KG1 (cell line): Measurements from ENCODE around the gene MTUS2.
"Not testable (repeated sequence)": the region's sequence is repeated elsewhere in the genome, so short reads cannot be mapped to it uniquely, and the experiment has no call there.

ENCODE experiments used
- DNase-seq: peaks from one replicate; lab custom pipeline; 2025; lab: John Stamatoyannopoulos, UW

The MTUS2 gene

DNA sequence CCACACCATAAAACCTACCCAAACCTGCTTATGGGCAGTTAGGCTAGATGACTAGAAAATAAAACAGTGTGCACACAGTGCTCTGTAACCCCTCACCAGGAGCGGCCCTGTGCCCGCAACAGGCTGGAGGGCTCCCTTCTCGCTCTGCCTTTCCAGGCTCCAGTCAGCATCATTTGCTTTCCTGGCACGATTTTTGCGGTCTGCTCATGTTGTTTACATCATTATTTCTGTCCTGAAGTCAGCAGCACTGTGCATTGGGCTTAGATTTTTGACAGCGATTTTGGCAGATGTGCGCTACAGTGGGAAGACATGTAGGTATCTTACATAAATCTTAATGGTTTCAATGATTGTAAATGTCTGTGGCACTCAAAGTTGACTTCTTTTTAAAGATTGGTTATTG, 344.0 kb downstream of the MTUS2 start:
- DNase-seq: no peak

DNA sequence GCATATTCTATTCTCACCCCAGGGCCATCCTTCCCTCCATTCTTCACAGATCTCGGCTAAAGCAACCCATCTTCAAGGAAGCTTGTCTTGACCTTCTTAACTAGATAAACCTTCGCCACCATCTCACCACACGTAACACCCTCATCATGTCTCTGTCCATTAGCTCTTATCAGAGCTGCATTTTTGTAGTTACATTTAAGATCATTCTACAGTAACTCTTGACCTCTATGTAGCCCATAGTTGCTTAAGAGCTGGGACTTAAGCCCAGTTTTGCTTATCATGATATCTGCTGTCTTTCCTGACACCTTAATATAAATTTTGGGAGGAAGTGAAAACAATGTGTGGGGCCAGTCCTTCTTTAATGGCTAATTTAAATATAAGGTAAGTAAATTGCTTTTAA, 345.1 kb downstream of the MTUS2 start:
- DNase-seq: no peak

DNA sequence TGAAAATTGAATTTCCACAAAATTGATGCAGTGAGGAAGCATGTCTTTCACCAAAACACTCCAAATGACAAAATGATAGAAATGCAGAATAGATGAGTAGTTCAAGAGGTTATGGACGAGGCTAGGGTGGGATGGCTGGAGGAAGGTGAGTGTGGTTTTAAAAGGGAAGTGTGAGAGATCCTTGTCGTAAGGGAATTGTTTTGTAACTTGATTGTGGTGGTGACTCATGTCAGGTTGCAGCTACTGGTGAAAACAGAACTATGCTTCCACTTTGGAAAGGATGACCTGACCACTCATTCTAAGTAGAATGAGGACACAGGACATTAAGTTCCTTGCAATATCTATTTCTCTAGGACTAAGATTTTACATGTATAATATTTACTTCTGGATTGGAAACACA, 345.7 kb downstream of the MTUS2 start:
- no peak for DNase-seq

GRCh38 chr13:29170436-29171082, 350.4 kb downstream of the MTUS2 start:
- DNase-seq: no peak

DNA sequence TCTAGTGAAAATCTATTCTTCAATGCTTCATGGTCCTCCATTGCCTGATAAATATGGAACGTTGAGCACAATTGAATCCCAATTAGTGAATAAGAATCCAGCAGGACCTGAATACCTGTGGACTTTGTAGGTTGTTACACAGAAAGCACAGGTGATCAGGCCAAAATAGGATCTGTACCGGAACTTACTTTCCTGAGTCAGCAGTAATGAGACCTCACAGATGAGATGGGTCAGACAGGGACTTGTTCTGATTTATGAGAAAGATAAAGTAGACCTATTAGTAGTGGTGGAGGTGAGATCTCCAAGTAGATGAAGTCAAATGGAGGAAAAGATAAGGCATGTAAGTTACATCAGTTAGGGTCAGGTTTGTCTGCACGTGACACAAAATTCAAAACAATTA, 351.1 kb downstream of the MTUS2 start:
- no peak for DNase-seq

GRCh38 chr13:29174093-29174492, 354.0 kb downstream of the MTUS2 start:
- DNase-seq: no peak

DNA sequence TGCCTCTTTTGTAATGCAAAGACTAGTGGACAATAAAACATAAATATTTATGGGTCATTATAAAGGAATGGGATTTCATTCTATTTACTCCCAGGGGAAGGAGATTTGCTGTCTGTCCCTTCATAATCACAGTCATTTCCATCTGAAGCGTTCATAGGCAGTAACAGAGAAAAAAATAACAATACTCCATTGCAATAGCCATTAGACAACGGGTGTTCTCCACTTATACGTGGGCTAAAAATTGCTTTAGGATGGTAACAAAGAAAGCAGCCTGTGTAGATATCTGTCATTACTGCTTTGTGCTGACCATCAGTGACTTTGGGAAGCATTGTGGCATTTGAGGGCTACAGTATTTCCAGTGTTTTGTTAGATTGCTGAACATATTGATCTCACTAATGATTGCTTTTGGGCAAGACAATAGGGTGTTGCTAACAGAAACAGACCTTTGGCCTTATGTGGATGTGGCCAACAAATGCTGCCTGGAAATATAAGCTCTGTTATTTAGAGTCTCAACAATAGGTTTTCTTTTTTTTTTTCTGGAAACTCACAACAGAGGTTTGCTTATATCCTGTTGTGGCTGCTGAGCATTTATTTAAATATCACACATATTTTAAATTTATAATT, 355.2 kb downstream of the MTUS2 start:
- DNase-seq: no peak

GRCh38 chr13:29180055-29180454, 359.9 kb downstream of the MTUS2 start:
- DNase-seq: no peak

- DNase-seq: no peak
Observed at GRCh38 chr13:29182216-29182615, 362.1 kb downstream of the MTUS2 start.

DNA sequence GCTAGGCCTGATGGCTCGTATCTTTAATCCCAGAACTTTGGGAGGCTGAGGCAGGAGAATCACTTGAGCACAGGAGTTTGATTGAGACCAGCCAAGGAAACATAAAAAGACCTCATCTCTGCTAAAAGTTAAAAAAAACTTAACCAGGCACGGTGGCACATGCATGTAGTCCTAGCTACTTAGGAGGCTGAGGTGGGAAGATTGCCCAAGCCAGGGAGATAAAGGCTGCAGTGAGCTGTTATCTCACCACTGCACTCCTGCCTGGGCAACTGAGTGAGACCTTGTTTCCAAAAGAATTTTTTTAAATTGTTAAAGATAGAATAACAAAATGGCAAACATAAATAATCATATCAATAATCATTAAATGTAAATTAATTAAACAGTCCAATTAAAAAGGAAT, 365.8 kb downstream of the MTUS2 start:
- no peak for DNase-seq

DNA sequence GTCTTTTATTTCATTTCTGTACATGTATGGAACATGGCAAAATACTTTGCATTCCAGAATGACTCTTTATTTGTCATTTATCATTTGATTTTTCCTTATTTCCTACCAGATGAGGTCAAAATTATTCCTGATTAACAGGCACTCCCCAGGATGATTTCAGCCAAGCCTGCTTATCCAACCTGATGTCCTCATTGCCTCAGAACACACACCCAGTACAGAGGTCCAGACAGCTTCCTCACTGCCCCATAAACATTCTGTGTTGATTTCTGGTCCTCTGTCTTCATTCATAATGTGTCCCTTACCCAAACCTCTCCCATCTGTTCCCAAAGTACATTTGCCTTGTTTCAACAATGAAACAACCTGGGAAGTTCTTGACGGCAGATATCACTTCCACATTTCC, 367.4 kb downstream of the MTUS2 start:
- no peak for DNase-seq

DNA sequence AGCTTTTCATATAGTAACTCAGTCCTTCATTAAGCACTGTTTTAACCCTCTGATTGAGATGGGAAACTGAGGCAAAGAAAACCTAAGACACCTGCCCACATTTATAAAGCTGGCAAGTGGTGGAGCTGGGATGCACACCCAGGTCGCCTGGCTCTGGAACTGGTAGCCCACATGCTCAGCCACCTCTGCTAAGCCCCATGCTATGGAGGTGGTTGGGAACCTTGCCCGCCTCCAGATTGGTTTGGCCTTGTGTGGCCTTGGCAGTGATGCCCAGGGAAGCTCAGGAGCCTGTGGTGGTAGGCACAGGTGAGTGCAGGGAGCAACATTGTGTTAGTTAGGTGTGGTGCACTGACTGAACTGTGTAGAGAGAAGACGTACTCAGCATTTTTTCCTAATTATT, 370.2 kb downstream of the MTUS2 start:
- DNase-seq: no peak

- no peak for DNase-seq
Observed at GRCh38 chr13:29193083-29193482, 372.9 kb downstream of the MTUS2 start.

- DNase-seq: no peak
Observed at GRCh38 chr13:29195456-29195855, 375.3 kb downstream of the MTUS2 start.

DNA sequence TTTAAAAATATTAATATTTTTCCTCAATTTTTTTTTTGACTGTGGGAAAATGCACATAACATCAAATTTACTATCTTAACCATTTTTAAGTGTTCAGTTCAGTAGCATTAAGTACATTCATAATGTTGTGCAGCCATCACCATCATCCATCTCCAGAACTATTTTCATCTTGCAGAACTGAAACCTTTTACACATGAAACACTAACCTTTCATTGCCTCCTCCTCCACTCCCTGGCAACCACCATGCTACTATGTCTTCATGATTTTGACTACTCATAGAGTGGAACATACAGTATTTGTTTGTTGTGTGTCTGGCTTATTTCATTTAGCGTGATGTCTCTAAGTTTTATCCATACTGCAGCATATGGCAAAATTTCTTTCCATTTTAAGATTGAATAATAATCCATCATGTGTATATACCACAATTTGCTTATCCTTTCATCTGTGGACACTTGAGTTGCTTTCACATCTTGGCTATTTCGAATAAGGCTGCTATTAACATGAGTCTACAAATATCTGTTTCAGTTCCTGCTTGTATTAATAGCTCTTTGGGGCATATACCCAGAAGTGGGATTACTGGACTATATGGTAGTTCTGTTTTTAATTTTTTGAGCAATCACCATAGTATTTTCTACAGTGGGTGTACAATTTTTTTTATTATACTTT, 376.4 kb downstream of the MTUS2 start:
- no peak for DNase-seq

DNA sequence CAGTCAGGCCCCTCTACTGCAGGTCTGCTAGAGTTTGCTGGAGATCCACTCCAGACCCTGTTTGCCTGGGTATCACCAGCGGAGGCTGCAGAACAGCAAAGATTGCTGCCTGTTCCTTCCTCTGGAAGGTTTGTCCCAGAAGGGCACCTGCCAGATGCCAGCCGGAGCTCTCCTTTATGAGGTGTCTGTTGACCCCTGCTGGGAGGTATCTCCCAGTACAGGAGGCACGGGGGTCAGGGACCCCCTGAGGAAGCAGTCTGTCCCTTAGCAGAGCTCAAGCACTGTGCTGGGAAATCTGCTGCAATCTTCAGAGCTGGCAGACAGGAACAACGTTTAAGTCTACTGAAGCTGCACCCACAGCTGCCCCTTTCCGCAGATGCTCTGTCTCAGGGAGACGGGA, 382.6 kb downstream of the MTUS2 start:
- not testable (repeated sequence) for DNase-seq

DNA sequence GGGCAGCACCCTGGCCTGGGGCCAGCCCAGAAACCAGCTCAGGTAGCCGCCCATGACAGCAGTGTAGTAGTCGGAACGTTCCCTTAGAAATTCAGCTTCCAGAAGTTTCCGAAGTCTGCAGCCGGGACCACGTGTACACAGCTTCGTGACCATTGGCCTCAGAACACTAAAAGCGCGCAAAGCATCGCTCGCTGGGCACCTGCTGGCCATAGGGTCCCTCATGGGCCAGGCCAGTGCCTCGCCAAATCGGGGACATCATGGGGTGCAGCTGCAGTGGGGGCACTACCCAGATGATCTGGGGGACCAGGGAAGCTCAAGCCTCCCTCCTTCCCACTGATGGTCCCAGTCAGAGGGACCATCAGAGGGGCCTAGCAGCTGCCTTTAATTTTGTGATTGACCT, 384.5 kb downstream of the MTUS2 start:
- no peak for DNase-seq

DNA sequence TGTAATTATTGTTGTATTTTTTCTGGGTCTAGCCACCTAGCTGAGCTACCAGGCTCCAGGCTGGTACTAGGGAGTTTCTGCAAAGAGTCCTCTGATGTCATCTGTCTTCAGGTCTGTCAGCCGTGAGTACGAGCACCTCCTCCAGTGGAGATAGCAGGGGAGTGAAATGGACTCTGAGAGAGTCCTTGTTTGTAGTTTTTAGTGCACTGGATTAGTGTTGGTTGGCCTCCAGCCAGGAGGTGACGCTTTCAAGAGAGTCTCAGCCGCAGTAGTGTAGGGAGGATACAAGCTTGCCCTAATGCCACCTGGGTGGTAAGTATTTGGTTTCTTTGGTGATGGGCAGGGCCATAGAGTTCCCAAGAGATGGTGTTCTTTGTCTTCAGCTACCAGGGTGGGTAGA, 390.5 kb downstream of the MTUS2 start:
- no peak for DNase-seq

GRCh38 chr13:29211162-29211561, 391.0 kb downstream of the MTUS2 start:
- DNase-seq: not testable (repeated sequence)

- DNase-seq: no peak
Observed at GRCh38 chr13:29222458-29222857, 402.3 kb downstream of the MTUS2 start.

GRCh38 chr13:29224206-29224605, 404.1 kb downstream of the MTUS2 start:
- DNase-seq: no peak

GRCh38 chr13:29227576-29227975, 407.4 kb downstream of the MTUS2 start:
- DNase-seq: no peak

DNA sequence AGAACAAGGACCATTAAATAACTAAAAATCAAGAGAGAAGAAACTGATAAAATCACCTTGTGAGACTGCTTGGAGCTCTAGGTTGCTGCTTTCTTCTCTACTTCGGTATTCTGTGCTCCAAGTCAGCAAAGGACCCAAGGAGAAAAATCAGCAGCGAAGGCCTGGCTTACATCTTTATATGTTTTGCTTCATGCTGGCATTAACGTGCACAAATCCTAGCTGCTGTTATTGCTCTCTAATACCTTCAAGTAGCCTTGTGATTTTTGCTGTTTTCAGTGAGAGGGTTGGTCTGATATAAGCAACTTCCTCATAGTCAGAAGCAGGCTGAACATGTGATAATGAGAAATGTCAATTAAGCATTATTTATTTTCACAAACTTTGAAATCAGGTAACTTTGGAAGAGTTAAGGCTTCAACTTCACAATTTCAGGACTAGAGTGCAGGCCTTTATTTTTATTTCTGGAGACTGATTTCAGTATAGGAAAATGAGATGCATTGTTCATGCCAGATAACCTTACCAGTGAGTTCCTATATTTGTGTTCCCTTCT, 410.2 kb downstream of the MTUS2 start:
- no peak for DNase-seq
